ENCODE measurements around the gene USP48. TPM values are rescaled to one million over a fixed set of nuclear protein-coding genes. Genes with fewer than 3 reads are reported as not detected.
"Not testable (repeated sequence)": the region's sequence is repeated elsewhere in the genome, so short reads cannot be mapped to it uniquely, and the experiment has no call there.

The USP48 gene
- total RNA-seq, 1 experiment from 2014 or later, result 49.1 TPM

DNA sequence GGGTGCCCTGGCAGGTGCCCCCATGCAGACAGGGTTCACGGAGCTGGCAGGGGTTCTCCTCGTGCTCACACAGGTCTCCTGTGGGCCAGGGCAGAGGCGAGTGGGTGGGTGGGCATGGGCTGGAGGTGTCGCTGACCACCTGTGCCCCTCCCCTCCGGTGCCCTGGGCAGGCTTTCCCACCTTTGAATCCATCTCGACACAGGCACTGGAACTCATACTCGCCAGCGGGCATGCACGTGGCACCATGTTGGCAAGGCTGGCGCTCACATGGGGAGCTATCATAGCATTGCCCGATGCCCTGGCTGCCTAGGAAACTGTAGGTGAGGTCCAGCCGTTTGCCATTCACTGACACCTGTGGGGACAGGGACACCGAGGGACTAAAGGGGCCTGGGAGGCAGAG is 45.1 kb upstream of the USP48 start:
- peaks cover 2% of the 10 kb centered on the region; the same call in 1 of the 2 replicates for H3K36me3 ChIP-seq (ENCODE audit: control insufficient read depth, insufficient read depth, low read length)
- no peak for DNase-seq
- CTCF ChIA-PET, result no interaction called here
- Mint-ChIP-seq H3K4me1 (ENCODE audit: low read depth, unreplicated experiment) (no peaks in the 10 kb centered on the region), H3K27me3 (ENCODE audit: insufficient read depth, unreplicated experiment) (no peaks in the 10 kb centered on the region), H3K36me3 (ENCODE audit: insufficient read depth, unreplicated experiment) (peaks cover 63% of the 10 kb centered on the region), H3K9me3 (ENCODE audit: unreplicated experiment) (no peaks in the 10 kb centered on the region), H3K27ac (ENCODE audit: unreplicated experiment) (no peak overlapping the region), H3K4me3 (ENCODE audit: unreplicated experiment) (no peak overlapping the region)
- H3K27me3 ChIP-seq (replicated peaks; ENCODE audit: control insufficient read depth, insufficient read depth, low read length), result no peaks in the 10 kb centered on the region
- no peaks in the 10 kb centered on the region for H3K4me1 ChIP-seq
- TF ChIP-seq CTCF (IDR thresholded peaks at IDR 0.05; ENCODE audit: insufficient read depth in 1 of 2, low read depth in 1 of 2, low read length in 1 of 2, severe bottlenecking in 1 of 2, unreplicated experiment in 1 of 2), result no peak
- H3K9me3 ChIP-seq, result no peaks in the 10 kb centered on the region
- POLR2A ChIA-PET, result no interaction called here
- intact Hi-C loops (cut with micrococcal nuclease; ENCODE audit: unreplicated experiment), result no loop called here
- H3K4me3 ChIP-seq (ENCODE audit: low read depth, low read length), result no peak overlapping the region
- BruUV-seq (replicated peaks), result no TSS peak

- CTCF ChIA-PET, result no interaction called here
- H3K36me3 Mint-ChIP-seq (ENCODE audit: insufficient read depth, unreplicated experiment), result peaks cover 56% of the 10 kb centered on the region
- no peak overlapping the region for H3K27ac Mint-ChIP-seq (ENCODE audit: unreplicated experiment)
These were observed 44.3 kb upstream of the USP48 start for GRCh38 chr1:21827141-21827679.

DNA sequence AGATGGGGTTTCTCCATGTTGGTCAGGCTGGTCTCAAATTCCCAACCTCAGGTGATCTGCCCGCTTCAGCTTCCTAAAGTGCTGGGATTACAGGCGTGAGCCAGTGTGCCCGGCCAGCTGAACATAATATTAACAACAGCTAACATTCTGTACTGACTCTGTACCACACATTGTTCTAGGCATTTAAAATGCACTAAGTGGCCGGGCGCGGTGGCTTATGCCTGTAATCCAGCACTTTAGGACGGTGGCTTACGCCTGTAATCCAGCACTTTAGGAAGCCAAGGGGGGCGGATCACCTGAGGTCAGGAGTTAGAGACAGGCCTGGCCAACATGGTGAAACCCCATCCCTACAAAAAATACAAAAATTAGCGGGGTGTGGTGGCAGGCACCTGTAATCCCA is 43.7 kb upstream of the USP48 start:
- H3K27me3 Mint-ChIP-seq (ENCODE audit: insufficient read depth, unreplicated experiment); H3K9me3 ChIP-seq; POLR2A ChIA-PET; BruUV-seq (replicated peaks); H3K27ac Mint-ChIP-seq (ENCODE audit: unreplicated experiment); H3K9me3 Mint-ChIP-seq (ENCODE audit: unreplicated experiment); H3K4me1 Mint-ChIP-seq (ENCODE audit: low read depth, unreplicated experiment); DNase-seq; intact Hi-C loops (cut with micrococcal nuclease; ENCODE audit: unreplicated experiment); H3K4me1 ChIP-seq; CTCF ChIA-PET; H3K27me3 ChIP-seq (replicated peaks; ENCODE audit: control insufficient read depth, insufficient read depth, low read length); H3K36me3 ChIP-seq (ENCODE audit: control insufficient read depth, insufficient read depth, low read length); H3K4me3 Mint-ChIP-seq (ENCODE audit: unreplicated experiment); H3K4me3 ChIP-seq (ENCODE audit: low read depth, low read length): not testable (repeated sequence)
- peaks cover 51% of the 10 kb centered on the region for H3K36me3 Mint-ChIP-seq (ENCODE audit: insufficient read depth, unreplicated experiment)

More at GRCh38 chr1:21827141-21827679, 44.3 kb upstream of the USP48 start:
- Mint-ChIP-seq H3K27me3 (ENCODE audit: insufficient read depth, unreplicated experiment) (no peaks in the 10 kb centered on the region), H3K9me3 (ENCODE audit: unreplicated experiment) (no peaks in the 10 kb centered on the region), H3K4me1 (ENCODE audit: low read depth, unreplicated experiment) (no peaks in the 10 kb centered on the region), H3K4me3 (ENCODE audit: unreplicated experiment) (no peak overlapping the region)
- intact Hi-C loops (cut with micrococcal nuclease; ENCODE audit: unreplicated experiment), result no loop called here
- BruUV-seq (replicated peaks), result no TSS peak
- no peak for TF ChIP-seq CTCF (IDR thresholded peaks at IDR 0.05; ENCODE audit: insufficient read depth in 1 of 2, low read depth in 1 of 2, low read length in 1 of 2, severe bottlenecking in 1 of 2, unreplicated experiment in 1 of 2)
- POLR2A ChIA-PET, result no interaction called here
- peaks cover 2% of the 10 kb centered on the region; the same call in 1 of the 2 replicates for H3K36me3 ChIP-seq (ENCODE audit: control insufficient read depth, insufficient read depth, low read length)
- no peaks in the 10 kb centered on the region for H3K9me3 ChIP-seq
- no peak for DNase-seq
- no peaks in the 10 kb centered on the region for H3K4me1 ChIP-seq
- no peaks in the 10 kb centered on the region for H3K27me3 ChIP-seq (replicated peaks; ENCODE audit: control insufficient read depth, insufficient read depth, low read length)
- H3K4me3 ChIP-seq (ENCODE audit: low read depth, low read length), result no peak overlapping the region

GRCh38 chr1:21825393-21825792 is 42.4 kb upstream of the USP48 start:
- Histone ChIP-seq H3K4me3 (ENCODE audit: low read depth, low read length) (no peak overlapping the region), H3K36me3 (ENCODE audit: control insufficient read depth, insufficient read depth, low read length) (peaks cover 2% of the 10 kb centered on the region; the same call in 1 of the 2 replicates), H3K4me1 (no peaks in the 10 kb centered on the region), H3K9me3 (no peaks in the 10 kb centered on the region), H3K27me3 (replicated peaks; ENCODE audit: control insufficient read depth, insufficient read depth, low read length) (no peaks in the 10 kb centered on the region)
- intact Hi-C loops (cut with micrococcal nuclease; ENCODE audit: unreplicated experiment), result no loop called here
- BruUV-seq (replicated peaks), result no TSS peak
- Mint-ChIP-seq H3K4me1 (ENCODE audit: low read depth, unreplicated experiment) (no peaks in the 10 kb centered on the region), H3K27ac (ENCODE audit: unreplicated experiment) (no peak overlapping the region), H3K9me3 (ENCODE audit: unreplicated experiment) (no peaks in the 10 kb centered on the region), H3K27me3 (ENCODE audit: insufficient read depth, unreplicated experiment) (no peaks in the 10 kb centered on the region), H3K4me3 (ENCODE audit: unreplicated experiment) (no peak overlapping the region), H3K36me3 (ENCODE audit: insufficient read depth, unreplicated experiment) (peaks cover 54% of the 10 kb centered on the region)
- ChIA-PET CTCF (no interaction called here), POLR2A (no interaction called here)
- DNase-seq, result no peak
- no peak for TF ChIP-seq CTCF (IDR thresholded peaks at IDR 0.05; ENCODE audit: insufficient read depth in 1 of 2, low read depth in 1 of 2, low read length in 1 of 2, severe bottlenecking in 1 of 2, unreplicated experiment in 1 of 2)

All from Caco-2 (cell line).